Psoas muscle (tissue), 8 donors: ENCODE data around the gene EIF2B4. TPM values are rescaled to one million over a fixed set of nuclear protein-coding genes. Genes with fewer than 3 reads are reported as not detected.
A peak's percentile ranks its signal among the peaks of the same experiment; 100 is the strongest.

ENCODE experiments used
- ATAC-seq, 4 donors: fragments of 200-7000 bp; cut with Tn5 transposase; one replicate each; pipeline ENCODE4 v1.9.1; 2020; ENCODE audit warnings: moderate library complexity in 3 of 4, mild to moderate bottlenecking in 2 of 4
- DNase-seq, 2 donors: peaks; one replicate each; pipeline ENCODE4 v3.0.0-alpha.2; 2020
- H3K27ac ChIP-seq: fragments of 200-600 bp; one replicate; pipeline ENCODE4 v1.8.0; 2022
- H3K27me3 ChIP-seq, 3 donors: fragments of 200-600 bp in 1 of 3; one replicate each; pipeline versions ENCODE4 v1.6.1 to v1.8.0; 2013 to 2022; ENCODE audit warnings: low read length in 2 of 3, mild to moderate bottlenecking in 2 of 3, moderate library complexity in 1 of 3; ENCODE audit not compliant: insufficient read depth in 3 of 3
- H3K36me3 ChIP-seq, 2 donors: fragments of 200-600 bp in 1 of 2; one replicate each; pipeline versions ENCODE4 v1.6.1 to v1.8.0; 2013 to 2022; ENCODE audit warnings: low read depth in 1 of 2, mild to moderate bottlenecking in 1 of 2, moderate library complexity in 1 of 2; ENCODE audit not compliant: insufficient read depth in 1 of 2
- H3K4me1 ChIP-seq: fragments of 200-600 bp; one replicate; pipeline ENCODE4 v1.8.0; 2022
- H3K4me3 ChIP-seq: fragments of 200-600 bp; one replicate; pipeline ENCODE4 v1.8.0; 2022; ENCODE audit warnings: mild to moderate bottlenecking
- H3K9me3 ChIP-seq: fragments of 200-600 bp; one replicate; pipeline ENCODE4 v1.8.0; 2022
- CTCF ChIP-seq: fragments of 200-600 bp; IDR thresholded peaks from one replicate; pipeline ENCODE4 v1.8.0; 2022; ENCODE audit warnings: antibody characterized with exemption
- WGBS, 3 donors: extraction: QIAGEN DNeasy Blood & Tissue Kit; methylation state at CpG; one replicate each; pipeline versions ENCODE4 v1.1.6 to v1.1.7; 2013; 5-methylcytosine and 5-hydroxymethylcytosine counted together
- intact Hi-C, 2 donors: fragments of 100-400 bp; cut with DNase I; formaldehyde crosslinking; loops; one replicate each; pipeline versions ENCODE4 v1.11.0 to v1.14.2; 2022
- polyA plus RNA-seq, 3 donors: library from polyadenylated mRNA; stranded (reverse); fragments of 200-250 nt; gene quantifications; one replicate each; pipeline ENCODE4 v1.2.3, GENCODE V29; 2013
- total RNA-seq, 4 donors: library from RNA; stranded (reverse); fragmentation: NEBNext Ultra II Directional in 2 of 4; extraction: Animal tissue kit (Norgen Biotek cat#: 25700) in 2 of 4; gene quantifications; one replicate each; pipeline versions ENCODE4 v1.2.1 to v1.2.4, GENCODE V29; 2021 to 2023
- donor health status: healthy with polysubstance abuse.
- donor health status: DM: no; HTN: no; CAD: no; lungs with moderate emphysema.
- donor health status: Bipolar disorder and iron deficiency.
- donor health status: healthy.
- donor health status: DM: yes; HTN: yes; CAD: no.
- donor health status: DM: no; HTN: no; CAD: no.
- donor health status: DM: no; HTN: no; CAD: no.
- donor health status: DM: yes; HTN: yes; CAD: no.

The EIF2B4 gene
- total and polyA plus RNA-seq, 7 donors = 36.6 to 72.9 (median 59.1) TPM

- H3K36me3 ChIP-seq = peaks cover 10 to 77% of the 10 kb centered on the region in 2 donors
- ATAC-seq (no peak), DNase-seq (peak in 1 of 2 donors; percentile 63)
- H3K4me3 ChIP-seq = no peak overlapping the region
- peaks cover 15% of the 10 kb centered on the region for H3K4me1 ChIP-seq
- H3K27me3 ChIP-seq = no peaks in the 10 kb centered on the region
- TF ChIP-seq CTCF = no peak
- WGBS, 3 donors = 81 to 86% (median 82%) methylated on average over 18 of the region's 18 CpGs
- H3K27ac ChIP-seq = peak overlapping the region; percentile 96
- no peaks in the 10 kb centered on the region for H3K9me3 ChIP-seq
- intact Hi-C loops = no loop called here
These were observed 7.5 kb upstream of the EIF2B4 start for GRCh38 chr2:27377618-27378095.

DNA sequence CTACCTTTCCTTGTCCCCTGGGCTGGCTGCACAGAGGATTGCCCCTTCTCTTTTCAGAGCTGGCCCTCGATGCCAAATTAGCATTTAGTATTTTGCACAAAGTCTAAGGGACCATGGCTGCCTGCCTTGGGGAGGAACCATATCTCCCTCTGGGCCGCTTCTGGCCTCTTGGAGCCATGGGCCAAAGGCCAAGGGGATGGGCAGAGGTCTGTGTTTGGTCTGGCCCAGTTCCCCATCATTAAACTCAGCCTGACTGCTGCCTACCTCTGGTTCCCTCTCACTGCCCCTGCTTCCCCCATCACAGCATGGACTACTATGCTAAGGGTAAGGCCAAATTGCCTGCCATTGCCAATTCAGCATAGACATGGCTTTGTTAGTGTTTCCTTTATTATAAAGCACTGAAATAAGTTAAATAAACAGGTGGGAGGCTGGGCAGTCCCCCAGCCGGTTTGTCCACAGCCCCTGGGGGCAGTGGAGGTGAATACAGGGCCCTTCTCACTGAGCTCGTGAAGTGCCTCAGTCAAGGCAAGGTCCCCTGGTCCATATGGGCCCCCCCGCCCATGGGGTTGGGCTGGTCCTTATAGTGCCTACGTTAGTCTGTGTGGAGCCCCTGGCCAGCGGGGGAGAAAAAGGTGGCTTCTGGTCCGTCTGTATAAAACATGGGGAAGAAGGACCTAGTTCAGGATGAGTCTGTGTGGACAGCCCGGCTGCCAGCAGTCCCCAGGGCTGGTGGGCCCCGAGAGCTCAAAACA is 6.9 kb upstream of the EIF2B4 start:
- H3K36me3 ChIP-seq = peaks cover 9 to 77% of the 10 kb centered on the region in 2 donors
- H3K4me3 ChIP-seq = no peak overlapping the region
- ATAC-seq (no peak), DNase-seq (no peak)
- TF ChIP-seq CTCF = no peak
- peaks cover 21% of the 10 kb centered on the region for H3K4me1 ChIP-seq
- H3K9me3 ChIP-seq = no peaks in the 10 kb centered on the region
- 60 to 75% (median 62%) methylated on average over 10 of the region's 10 CpGs for WGBS, 3 donors
- intact Hi-C loops = no loop called here
- H3K27me3 ChIP-seq = no peaks in the 10 kb centered on the region
- no peak overlapping the region for H3K27ac ChIP-seq

GRCh38 chr2:27376151-27376865 is 6.2 kb upstream of the EIF2B4 start:
- H3K9me3 ChIP-seq = no peaks in the 10 kb centered on the region
- intact Hi-C loops = no loop called here
- H3K4me1 ChIP-seq = peaks cover 27% of the 10 kb centered on the region
- H3K4me3 ChIP-seq = no peak overlapping the region
- H3K27ac ChIP-seq = no peak overlapping the region
- no peaks in the 10 kb centered on the region for H3K27me3 ChIP-seq
- peaks cover 6 to 72% of the 10 kb centered on the region in 2 donors for H3K36me3 ChIP-seq
- TF ChIP-seq CTCF = no peak
- ATAC-seq = no peak
- WGBS, 3 donors = 62 to 71% (median 63%) methylated on average over 13 to 16 of the region's 16 CpGs
- DNase-seq = no peak

- no peak for TF ChIP-seq CTCF
- H3K36me3 ChIP-seq = peaks cover 6 to 70% of the 10 kb centered on the region in 2 donors
- no peak overlapping the region for H3K27ac ChIP-seq
- ATAC-seq = no peak
- H3K27me3 ChIP-seq = no peaks in the 10 kb centered on the region
- H3K4me1 ChIP-seq = peaks cover 27% of the 10 kb centered on the region
- H3K4me3 ChIP-seq = no peak overlapping the region
- no peaks in the 10 kb centered on the region for H3K9me3 ChIP-seq
- DNase-seq = no peak
- WGBS, 3 donors = 85 to 90% (median 89%) methylated on average over 19 to 20 of the region's 20 CpGs
- intact Hi-C loops = no loop called here
These were observed 5.5 kb upstream of the EIF2B4 start for GRCh38 chr2:27375513-27376099.
